IPS-18c (cell line): ENCODE results near the gene LTBP4.

Source experiments
- H3K4me3 ChIP-seq: 2 replicates; pipeline ENCODE4 v1.7.0; 2013; ENCODE audit warnings: low read depth, mild to moderate bottlenecking, low read length, moderate library complexity; ENCODE audit not compliant: insufficient read depth
- H3K9me3 ChIP-seq: one replicate; pipeline ENCODE4 v1.6.1; 2013; ENCODE audit warnings: mild to moderate bottlenecking, low read length, moderate library complexity; ENCODE audit not compliant: control insufficient read depth, insufficient read depth

The LTBP4 gene

DNA sequence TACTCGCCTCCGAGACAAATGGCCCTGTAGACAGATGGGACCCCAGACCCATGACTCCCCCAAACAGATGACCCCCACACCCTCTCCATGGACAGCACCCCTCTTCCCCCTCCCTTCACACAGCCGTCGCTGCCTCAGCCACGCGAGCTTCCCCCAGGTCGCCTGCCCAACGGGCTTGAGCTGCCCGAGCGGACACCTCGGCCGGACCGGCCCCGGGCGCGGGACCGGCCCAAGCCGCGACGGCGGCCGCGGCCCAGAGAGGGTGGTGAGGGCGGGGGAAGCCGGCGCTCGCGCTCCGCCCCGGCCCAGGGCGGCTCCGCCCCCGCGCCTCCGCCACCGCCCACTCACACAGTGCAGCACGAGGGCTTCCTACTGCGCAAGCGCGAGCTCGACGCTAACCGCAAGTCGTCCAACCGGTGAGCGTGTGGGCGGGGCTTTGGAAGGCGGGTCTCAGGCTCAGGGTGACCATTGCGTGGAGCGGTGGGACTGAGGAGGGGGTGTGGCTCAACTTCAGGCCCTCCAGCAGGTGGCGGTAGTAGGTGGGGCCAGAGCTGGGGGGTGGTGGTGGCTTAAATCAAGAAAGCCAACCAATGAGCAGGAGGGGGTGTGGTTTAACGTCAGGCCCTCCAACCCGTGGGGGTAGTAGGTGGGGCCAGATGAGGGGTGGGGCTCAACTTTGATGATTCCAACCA, 30.7 kb upstream of the LTBP4 start:
- Histone ChIP-seq H3K4me3 (peak overlapping the region; percentile 57), H3K9me3 (no peaks in the 10 kb centered on the region)

DNA sequence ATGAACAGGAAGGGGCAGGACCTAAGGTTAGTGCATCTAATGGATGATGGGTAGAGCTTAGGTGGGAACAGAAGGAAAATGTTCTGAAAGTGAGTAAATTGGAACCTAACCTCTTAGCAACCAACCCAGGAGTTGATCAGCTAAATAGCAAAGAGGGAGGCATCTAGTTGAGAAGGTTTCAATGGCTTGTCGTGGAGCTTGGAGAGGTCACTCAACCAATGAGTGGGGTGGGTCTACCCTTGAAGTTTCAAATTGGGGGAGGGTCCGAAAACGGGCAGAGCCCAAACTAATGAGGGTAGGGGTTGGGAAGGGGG, 30.2 kb upstream of the LTBP4 start:
- H3K4me3 ChIP-seq = 0 out of 2 replicates have a peak overlapping the region, but pooled peaks have one; percentile 21
- H3K9me3 ChIP-seq = no peaks in the 10 kb centered on the region

DNA sequence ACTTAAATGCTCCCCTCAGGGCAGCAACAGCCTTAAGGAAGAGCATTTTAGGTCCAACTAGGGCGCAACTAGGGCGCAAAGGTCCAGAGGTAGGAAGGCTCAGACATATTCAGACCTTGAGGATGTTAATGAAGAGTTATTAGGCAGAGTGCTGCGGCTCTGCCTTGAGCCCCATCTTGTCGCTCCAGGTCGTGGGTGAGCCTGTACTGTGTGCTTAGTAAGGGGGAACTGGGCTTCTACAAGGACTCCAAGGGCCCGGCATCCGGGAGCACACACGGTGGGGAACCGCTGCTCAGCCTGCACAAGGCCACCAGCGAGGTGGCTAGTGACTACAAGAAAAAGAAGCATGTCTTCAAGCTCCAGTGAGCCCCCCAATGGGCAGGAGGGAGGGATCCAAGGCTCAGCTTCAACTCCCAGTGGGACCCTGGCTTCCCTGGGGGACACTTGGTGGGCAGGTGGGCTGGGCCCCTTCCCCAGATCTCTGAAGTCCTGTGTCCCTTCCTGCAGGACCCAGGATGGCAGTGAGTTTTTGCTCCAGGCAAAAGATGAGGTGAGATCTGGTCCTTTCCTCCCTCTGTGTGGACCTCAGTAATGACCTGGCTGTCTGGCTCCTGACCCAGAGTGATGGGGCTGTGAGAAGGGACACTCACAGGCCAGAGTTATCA, 29.2 kb upstream of the LTBP4 start:
- Histone ChIP-seq H3K9me3 (no peaks in the 10 kb centered on the region), H3K4me3 (no peak overlapping the region)

DNA sequence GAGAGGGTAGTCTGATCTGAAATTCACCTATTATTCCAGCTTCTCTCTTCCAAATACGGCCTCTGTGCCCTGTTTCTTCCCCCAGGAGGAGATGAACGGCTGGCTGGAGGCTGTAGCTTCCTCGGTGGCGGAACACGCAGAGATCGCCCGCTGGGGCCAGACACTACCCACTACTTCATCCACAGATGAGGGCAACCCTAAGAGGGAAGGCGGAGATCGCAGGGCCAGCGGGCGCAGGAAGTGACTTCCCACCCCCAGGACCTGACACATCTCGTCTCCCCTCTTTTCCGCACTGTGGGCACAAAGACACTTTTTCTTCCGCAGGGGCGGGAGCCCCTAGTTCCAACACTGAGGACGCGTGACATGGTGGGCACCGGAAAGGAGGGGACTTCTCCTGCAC, 25.8 kb upstream of the LTBP4 start:
- Histone ChIP-seq H3K9me3 (no peaks in the 10 kb centered on the region), H3K4me3 (peak overlapping the region; percentile 82; the same call in 1 of the 2 replicates)

DNA sequence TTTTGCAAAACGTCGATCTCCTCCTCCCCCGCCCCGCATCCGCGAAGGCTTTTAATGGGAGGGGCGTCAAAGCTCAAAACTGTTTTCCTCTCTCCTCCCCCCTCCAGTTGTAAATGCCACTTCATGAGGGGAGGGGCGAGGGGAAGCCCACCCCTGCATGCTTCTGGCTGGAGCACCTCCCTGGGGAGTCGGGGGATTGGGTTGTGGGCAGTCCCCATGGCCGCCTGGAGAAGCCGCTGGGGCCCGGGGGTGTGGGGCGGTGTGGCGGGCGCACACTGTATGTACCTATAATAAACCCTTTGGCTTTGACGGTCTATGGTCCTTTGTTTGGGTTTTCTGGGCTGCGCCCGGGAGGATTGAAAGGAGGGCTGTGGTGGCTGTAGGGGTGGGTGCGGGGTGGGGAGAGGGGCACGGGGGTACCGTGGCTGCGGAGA, 25.0 kb upstream of the LTBP4 start:
- Histone ChIP-seq H3K4me3 (peak overlapping the region; percentile 82), H3K9me3 (no peaks in the 10 kb centered on the region)

- Histone ChIP-seq H3K9me3 (no peaks in the 10 kb centered on the region), H3K4me3 (peak within 1 kb of the TSS; percentile 82)
Measured at GRCh38 chr19:40576585-40577451, 24.4 kb upstream of the LTBP4 start, which contains the start of gene SHKBP1. TSS of gene SHKBP1 (plus strand) at chr19:40576873. CDS start at chr19:40576900, 27 bp downstream.

DNA sequence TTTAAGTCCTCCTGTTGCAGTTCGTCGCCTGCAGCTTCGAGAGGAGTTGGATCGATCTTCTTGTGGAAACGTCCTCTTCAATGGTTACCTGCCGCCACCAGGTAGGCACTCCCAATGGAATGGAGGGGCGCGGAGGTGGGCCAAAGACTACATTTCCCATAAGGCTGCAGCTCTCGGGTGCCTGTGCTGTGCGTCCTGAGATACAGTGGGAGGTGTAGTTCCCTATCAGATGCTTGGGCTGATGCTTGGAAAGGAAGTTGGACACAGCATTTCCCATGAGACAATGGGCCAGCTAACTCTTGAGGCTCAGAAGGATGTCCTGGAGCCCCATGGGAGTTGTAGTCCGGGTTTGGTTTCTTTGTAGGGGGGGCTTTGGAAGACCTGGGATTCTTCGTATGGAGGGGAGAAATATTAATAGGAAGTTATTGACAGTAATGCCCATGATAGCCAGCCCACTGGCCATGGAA, 22.7 kb upstream of the LTBP4 start:
- no peak overlapping the region; the same call in 1 of the 2 replicates for H3K4me3 ChIP-seq

DNA sequence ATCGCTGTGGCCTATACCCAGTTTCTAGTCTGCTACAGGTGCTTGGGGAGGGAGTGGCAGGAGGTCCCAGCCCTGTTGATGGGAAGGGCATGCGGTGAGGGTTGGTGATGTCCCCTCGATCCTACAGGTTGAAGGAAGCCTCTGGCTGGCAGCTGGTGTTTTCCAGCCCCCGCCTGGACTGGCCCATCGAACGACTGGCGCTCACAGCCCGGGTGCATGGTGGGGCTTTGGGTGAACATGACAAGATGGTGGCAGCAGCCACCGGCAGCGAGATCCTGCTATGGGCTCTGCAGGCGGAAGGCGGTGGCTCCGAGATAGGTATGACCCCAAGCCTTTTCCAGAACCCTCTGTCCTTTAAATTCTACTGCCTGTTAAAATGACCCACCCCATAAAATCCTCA, 20.6 kb upstream of the LTBP4 start:
- no peaks in the 10 kb centered on the region for H3K9me3 ChIP-seq
- H3K4me3 ChIP-seq = no peak overlapping the region

More for the DNA sequence above, 22.7 kb upstream of the LTBP4 start:
- H3K9me3 ChIP-seq = no peaks in the 10 kb centered on the region

GRCh38 chr19:40581531-40581930, 19.6 kb upstream of the LTBP4 start:
- no peak overlapping the region for H3K4me3 ChIP-seq
- no peaks in the 10 kb centered on the region for H3K9me3 ChIP-seq

- no peaks in the 10 kb centered on the region for H3K9me3 ChIP-seq
- no peak overlapping the region for H3K4me3 ChIP-seq
Measured at GRCh38 chr19:40582467-40582866, 18.7 kb upstream of the LTBP4 start.

- Histone ChIP-seq H3K4me3 (no peak overlapping the region), H3K9me3 (no peaks in the 10 kb centered on the region)
Measured at GRCh38 chr19:40583283-40583682, 17.9 kb upstream of the LTBP4 start.

DNA sequence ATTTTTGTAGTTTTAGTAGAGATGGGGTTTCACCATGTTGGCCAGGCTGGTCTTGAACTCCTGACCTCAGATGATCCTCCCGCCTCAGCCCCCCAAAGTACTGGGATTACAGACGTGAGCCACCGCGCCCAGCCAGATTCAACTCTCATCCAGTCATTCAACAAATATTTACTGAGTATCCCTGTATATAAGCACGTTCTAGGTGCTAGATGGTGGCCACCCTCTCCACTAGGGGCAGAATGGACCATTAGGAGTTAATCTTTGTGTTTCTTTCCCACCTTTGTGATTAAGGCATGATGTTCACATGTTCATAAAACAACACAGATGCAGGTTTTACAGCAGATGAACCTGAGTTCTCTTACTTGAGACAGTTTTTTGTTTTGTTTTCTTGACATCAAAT, 17.2 kb upstream of the LTBP4 start:
- Histone ChIP-seq H3K9me3 (no peaks in the 10 kb centered on the region), H3K4me3 (no peak overlapping the region)

DNA sequence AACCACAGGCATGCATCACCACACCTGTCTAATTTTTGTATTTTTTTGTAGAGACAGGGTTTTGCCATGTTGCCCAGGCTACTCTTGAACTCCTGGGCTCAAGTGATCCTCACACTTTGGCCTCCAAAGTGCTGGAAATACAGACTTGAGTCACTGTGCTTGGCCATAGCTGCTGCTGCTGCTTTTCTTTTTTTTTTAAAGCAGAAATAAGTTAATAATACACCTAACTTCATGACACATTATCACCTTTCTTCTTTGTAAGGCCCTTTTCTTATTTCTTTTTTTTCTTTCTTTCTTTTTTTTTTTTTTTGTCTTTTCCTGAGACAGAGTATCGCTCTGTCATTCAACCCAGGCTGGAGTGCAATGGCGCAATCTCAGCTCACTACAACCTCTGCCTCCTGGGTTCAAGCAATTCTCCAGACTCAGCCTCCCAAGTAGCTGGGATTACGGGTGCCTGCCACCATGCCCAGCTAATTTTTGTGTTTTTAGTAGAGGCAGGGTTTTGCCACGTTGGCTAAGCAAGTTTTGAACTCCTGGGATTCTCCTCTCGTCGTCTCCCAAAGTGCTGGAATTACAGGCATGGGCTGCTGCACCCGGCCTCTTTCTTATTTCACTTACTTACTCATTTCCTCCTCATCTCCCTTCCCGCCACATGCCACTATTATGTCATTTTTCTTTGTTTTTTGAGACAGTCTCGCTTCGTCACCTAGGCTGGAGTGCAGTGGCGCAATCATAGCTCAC, 15.8 kb upstream of the LTBP4 start:
- no peak overlapping the region for H3K4me3 ChIP-seq
- no peaks in the 10 kb centered on the region for H3K9me3 ChIP-seq

DNA sequence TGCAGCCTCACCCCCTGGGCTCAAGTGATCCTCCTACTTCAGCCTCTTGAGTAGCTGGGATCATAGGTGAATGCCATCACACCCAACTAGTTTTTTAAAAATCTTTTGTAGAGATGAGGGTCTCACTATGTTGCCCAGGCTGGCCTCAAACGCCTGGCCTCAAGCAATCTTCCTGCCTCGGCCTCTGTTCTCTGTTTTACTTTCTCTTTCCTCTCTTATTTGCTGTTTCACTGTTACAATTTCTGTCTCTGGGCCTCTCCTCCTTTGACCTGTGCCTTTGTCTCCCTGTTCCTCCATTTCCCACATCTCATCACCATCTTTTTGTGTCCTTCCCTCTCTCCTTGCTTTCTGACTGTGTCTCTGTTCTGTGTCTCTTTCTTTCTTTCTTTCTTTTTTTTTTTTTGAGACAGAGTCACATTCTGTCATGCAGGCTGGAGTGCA, 15.2 kb upstream of the LTBP4 start:
- Histone ChIP-seq H3K4me3 (no peak overlapping the region), H3K9me3 (no peaks in the 10 kb centered on the region)

DNA sequence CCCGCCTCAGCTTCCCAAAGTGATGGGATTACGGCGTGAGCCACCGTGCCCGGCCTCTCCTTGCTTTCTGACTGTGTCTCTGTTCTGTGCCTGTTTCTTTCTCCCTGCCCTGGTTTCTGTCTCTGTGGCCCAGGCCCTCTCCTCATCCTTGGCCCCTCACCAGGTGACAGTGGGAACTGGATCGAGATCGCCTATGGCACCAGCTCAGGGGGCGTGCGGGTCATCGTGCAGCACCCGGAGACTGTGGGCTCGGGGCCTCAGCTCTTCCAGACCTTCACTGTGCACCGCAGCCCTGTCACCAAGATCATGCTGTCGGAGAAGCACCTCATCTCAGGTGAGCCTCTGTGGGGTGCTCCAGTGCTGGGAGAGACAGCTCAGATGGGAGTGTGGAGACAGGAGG, 14.6 kb upstream of the LTBP4 start:
- H3K9me3 ChIP-seq = no peaks in the 10 kb centered on the region
- H3K4me3 ChIP-seq = no peak overlapping the region

DNA sequence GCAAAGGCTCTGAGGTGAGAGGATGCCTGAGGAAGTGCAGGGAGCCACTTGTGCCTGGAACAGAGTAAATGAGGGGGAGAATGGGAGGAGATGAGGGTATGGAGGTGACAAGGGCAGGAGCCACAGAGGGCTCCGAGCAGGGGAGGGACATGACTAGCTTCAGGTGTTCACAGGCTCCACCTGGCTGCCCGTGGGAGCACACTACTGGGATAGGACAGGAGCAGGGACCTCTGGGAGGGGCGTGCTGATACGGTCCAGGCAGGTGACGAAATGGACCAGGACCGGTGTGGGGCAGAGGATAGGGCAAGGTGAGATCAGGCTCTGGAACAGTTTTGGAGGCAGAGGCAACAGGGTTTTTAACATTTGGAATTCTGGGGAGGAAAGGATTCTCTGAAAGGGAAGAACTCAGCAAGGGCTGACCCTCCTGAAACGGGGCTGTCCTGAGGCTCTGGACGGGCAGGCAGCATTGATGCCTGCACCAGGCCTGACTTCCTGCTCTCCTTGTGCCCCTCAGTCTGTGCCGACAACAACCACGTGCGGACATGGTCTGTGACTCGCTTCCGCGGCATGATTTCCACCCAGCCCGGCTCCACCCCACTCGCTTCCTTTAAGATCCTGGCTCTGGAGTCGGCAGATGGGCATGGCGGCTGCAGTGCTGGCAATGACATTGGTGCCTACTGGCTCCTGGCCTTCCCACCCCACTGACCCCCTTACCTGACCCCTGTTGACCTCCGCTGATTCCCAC, 12.9 kb upstream of the LTBP4 start:
- Histone ChIP-seq H3K4me3 (no peak overlapping the region), H3K9me3 (no peaks in the 10 kb centered on the region)
